Subcutaneous adipose tissue (tissue), 4 donors: ENCODE data around the gene DHH. TPM values are rescaled to one million over a fixed set of nuclear protein-coding genes. Genes with fewer than 3 reads are reported as not detected.

ENCODE experiments used
- total RNA-seq, 4 donors: library from RNA; depleted of rRNA; stranded (reverse); fragments of >200 nt; gene quantifications; one replicate each; pipeline ENCODE4 v1.1.0, GENCODE V29; 2016
- TF ChIP-seq, protein P1 (sequence below): fragments of 450-650 bp; IDR thresholded peaks from one replicate; pipeline ENCODE4 v1.5.1; 2016; ENCODE audit warnings: low read depth, mild to moderate bottlenecking, control low read depth, antibody characterized with exemption, moderate library complexity

DHH gene
- total RNA-seq, 4 donors from 2014 or later, result 0.34 to 1.9 (median 0.46) TPM

DNA sequence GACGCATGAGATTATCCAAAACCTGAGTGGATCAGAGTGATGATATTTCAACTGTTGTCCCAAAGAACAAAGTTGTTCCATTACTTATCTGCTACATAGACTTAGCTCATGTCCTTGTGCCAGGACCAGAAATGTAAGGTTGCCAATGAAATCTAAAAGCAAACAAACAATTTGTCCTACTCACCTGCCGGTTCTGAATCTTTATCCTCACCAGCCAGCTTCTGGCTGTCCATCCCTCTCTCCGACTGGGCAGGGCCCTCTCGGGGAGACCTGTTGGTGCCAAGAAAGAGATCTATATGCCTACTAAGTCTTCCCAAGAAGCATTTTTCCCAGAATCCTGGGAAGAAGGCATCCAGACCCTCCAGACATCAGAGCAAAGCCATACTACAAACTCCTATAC lies 39.5 kb downstream of the DHH start:
- TF ChIP-seq, protein P1, sequence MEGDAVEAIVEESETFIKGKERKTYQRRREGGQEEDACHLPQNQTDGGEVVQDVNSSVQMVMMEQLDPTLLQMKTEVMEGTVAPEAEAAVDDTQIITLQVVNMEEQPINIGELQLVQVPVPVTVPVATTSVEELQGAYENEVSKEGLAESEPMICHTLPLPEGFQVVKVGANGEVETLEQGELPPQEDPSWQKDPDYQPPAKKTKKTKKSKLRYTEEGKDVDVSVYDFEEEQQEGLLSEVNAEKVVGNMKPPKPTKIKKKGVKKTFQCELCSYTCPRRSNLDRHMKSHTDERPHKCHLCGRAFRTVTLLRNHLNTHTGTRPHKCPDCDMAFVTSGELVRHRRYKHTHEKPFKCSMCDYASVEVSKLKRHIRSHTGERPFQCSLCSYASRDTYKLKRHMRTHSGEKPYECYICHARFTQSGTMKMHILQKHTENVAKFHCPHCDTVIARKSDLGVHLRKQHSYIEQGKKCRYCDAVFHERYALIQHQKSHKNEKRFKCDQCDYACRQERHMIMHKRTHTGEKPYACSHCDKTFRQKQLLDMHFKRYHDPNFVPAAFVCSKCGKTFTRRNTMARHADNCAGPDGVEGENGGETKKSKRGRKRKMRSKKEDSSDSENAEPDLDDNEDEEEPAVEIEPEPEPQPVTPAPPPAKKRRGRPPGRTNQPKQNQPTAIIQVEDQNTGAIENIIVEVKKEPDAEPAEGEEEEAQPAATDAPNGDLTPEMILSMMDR, result no peak

GRCh38 chr12:49054524-49054923 lies 40.1 kb downstream of the DHH start:
- TF ChIP-seq, protein P1, result no peak

GRCh38 chr12:49054096-49054495 lies 40.5 kb downstream of the DHH start:
- TF ChIP-seq, protein P1, result no peak

DNA sequence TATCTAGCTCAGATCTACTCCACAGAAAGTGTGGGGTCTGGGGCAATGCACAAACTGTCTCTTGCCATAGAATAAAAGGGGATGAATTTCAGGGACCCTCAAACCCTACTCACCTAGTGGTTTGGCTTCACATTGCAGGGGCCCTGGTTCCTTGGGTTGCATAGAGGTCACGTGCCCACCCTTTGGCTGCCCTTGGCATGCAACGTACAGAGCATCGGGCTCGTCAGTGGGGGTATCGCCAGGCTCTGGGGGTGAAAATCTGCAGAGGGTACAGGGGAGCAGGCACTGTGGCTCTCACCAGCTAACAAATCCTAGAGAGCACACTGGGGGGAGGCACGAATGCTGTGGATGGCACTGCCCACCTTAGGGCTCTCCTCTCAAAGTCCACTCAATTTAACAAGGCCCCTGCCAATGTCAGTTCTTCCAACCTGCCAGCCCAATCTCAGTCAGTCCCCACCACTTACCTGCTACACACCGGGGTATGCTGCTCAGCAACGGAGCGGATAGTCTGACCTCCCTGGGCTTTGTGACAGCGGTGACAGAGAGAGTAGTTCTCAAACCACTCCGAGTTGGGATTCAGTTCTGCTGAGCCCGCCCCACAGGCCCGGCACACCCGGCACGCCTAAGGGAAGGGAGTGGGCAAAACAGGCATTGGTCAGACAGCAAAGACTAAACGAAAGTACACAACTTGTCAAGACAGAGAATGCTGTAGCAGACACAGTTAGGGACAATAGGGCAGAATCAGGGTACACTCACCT lies 42.0 kb downstream of the DHH start:
- TF ChIP-seq, protein P1, result no peak

DNA sequence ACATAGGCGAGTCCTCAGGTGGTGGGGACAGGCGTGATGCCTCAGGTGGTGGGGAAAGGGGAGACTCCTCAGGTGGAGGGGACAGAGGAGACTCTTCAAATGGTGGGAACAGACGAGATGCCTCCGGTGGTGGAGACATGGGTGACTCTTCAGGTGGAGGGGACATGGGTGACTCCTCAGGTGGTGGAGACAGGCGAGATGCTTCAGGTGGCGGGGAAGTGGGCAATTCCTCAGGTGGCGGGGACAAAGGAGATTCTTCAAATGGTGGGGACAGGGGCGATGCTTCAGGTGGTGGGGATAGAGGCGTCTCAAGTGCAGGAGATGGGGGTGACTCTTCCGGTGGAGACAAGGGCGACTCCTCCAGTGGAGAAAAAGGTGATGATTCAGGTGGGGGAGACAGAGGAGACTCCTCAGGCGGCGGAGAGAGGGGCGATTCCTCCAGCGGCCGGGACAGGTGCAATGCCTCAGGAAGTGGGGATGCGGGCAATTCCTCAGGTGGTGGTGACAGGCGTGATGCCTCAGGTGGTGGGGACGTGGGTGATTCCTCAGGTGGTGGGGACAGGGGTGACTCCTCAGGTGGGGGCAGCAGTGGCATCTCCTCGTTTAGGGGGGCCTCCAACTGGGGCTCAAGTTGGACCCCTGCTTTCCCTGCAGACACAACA lies 42.7 kb downstream of the DHH start:
- TF ChIP-seq, protein P1, result no peak

DNA sequence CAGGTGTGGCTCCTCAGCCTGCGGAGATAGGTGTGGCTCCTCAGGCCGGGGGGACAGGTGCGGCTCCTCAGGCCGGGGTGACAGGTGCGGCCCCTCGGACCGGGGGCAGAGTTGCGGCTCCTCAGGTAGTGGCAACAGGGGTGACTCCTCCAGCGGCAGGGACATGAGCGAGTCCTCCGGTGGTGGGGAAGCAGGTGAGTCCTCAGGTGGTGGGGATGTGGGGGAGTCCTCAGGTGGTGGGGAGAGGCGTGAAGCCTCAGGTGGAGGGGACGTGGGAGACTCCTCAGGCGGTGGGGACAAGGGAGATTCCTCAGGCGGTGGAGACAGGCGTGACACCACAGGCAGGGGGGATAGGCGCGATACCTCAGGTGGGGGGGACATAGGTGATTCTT lies 43.2 kb downstream of the DHH start:
- TF ChIP-seq, protein P1, result no peak

GRCh38 chr12:49050507-49051372 lies 43.9 kb downstream of the DHH start:
- TF ChIP-seq, protein P1, result no peak
